CD4-positive, alpha-beta T cell treated with Interleukin-2 at 100 ng/mL for 4 hours (primary cell): ENCODE measurements around the gene GRB10.

ENCODE experiments used
- DNase-seq: peaks from one replicate; pipeline ENCODE4 v3.0.0-alpha.2; 2020; ENCODE audit warnings: low spot score

Gene GRB10

DNA sequence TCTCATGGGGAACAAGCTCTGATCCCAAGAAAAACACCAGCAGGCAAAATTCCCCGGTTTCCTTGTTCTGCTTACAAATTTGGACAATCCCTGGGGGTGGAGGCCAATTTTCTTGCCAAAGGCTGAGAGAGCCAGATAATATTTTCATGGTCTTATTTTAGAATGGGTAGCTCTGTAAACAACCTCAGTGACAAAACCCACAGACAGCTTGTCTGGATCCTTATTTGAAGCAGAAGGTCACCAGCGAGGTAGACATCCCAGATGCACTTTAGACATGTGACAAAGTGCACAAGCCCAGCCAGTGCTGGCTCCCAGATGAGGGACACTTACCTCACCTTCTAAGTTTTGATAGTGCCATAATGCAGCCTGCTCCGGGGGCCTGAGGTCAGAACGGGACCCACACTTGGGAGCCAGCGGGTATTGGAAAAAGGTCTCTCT, 114.9 kb downstream of the GRB10 start:
- no peak for DNase-seq

DNA sequence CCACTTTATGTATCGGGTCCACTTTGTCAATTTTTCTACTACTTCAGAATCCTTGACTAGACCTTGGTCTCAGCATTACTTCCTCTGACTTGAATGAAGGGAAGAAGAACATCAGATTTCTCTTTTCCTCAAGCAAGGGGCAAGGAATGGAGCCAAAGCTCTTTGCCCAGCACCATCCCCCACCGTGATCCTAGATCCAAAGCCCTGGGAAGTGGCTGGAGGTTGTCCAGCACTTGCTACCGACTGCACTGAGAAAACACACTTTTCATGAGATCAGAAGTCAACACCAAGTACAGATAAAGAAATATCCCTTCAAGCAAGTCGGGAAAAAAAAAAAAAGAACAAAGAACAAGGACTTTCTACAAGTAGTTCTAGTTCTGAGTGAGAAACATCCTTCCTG, 115.4 kb downstream of the GRB10 start:
- DNase-seq = no peak

DNA sequence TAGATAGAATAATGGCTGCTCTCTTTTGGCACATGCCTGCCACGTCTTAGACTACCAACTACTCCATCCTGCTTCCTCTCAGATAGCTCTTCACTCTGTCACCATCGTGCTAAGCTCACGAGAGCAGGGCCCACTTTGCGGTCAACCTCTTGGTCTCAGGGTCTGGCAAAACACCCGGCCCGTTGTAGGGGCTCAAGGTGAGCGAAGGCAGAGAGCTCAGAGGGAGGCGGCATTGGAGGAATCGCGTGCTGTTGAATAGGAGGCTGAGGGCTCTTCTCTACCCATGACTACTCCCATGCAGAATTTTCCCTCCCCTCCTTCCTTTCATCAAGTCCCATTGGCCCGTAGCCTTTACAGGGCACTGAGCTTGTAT, 116.6 kb downstream of the GRB10 start:
- no peak for DNase-seq

DNA sequence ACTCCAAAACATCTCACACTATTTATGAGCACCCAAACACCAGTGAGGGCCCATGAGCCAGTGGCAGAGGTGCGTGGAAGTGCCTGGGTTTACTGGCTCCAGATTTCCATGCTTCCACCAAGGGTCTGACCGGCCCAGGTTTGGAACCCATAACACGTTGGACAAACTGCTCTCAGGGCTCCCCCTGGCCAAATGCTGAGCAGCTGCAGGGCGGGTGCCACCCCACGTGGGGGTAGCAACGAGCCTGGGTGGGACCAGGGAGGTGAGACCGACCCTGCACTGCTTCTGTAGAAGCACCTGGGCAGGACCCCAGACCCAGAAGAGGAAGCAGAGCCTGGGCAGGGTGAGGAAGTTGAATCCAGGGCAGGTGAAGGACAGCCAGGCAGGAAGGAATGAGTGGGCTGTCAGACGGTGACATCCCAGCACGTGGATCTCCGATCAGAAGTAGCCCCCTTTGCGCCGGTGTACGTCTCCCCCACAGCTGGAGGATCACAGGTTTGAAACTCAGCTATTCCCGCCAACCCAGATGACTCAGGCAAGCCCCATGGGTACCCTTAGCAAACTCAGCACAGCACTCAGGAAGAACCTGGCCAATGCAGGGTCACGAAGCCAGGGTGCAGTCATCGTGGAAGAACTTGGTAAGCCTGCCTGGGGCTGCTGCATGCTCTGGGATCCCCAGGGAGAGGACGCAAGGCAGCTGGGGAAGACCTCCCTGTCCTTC, 117.1 kb downstream of the GRB10 start:
- DNase-seq = no peak

DNA sequence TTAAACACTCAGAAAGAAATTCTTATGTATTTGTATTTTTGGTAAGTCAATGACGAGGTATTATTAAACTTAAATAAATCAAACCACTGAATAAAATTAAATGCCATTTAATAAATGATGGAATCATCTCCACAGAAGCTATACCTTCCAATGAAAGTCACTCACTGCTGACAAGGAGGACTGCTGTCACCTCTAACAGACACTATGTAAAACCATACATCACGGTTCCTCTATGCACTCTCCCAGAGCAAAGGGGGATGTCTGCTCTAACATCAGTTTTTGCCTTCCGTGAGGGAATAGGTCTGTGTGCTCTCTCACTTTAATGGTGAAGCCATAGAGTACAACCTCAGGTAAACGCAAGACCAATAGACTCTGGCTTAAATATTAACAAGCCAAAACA, 117.8 kb downstream of the GRB10 start:
- DNase-seq = no peak

DNA sequence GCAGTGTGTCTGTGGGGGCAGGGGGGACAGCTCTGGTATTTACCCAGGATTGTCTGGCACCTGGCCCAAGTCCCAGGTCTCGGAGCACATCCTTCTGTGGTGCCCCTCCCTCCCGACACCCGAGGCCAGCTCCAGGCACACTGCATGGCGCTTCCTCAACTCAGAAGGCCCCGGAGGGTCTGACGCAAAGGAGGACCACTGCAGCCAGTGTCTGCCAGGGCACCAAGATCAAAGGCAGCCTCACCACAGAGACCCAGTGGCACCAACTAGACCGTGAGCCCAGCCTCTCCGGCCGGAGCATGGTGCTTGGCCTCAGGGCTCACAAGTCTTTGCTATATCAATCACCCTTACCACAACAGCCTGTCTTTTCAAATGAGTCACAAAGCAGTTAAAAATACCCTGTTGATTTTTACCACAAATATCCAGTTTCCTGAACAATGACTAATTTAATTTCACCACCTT, 118.2 kb downstream of the GRB10 start:
- peak; percentile 44 for DNase-seq

DNA sequence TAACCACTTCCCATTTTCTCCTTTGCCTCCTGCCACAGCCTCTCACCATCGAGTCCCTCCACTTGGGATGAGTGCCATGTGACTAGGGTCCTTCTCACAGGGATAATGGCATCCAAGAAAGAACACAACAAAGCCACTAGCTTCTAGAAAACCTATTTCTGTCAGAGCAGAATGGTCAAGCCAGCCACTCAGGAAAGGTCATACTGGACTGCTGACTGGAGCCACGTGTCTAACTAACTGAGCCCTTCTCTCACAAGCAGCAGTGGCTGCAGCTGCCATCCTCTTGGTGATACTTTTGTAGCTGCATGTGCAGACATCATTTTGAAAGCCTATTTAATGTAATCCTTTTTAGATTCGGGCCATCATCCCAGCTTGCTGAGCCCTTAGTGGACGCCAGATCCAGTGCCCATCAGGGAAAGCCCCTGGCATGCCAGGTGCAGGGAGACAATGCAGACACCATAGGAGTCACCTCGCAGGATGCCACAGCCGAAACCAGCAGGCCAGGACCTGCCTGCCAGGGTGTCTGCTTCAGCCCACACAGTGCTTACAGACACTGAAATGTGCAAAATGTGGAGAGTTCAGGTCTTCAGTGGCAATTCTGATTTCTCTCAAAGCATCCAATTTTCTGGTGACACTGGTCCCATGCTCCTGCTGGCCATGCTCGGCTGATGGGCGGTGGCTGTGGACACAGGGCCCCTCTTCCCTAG, 119.1 kb downstream of the GRB10 start:
- no peak for DNase-seq

DNA sequence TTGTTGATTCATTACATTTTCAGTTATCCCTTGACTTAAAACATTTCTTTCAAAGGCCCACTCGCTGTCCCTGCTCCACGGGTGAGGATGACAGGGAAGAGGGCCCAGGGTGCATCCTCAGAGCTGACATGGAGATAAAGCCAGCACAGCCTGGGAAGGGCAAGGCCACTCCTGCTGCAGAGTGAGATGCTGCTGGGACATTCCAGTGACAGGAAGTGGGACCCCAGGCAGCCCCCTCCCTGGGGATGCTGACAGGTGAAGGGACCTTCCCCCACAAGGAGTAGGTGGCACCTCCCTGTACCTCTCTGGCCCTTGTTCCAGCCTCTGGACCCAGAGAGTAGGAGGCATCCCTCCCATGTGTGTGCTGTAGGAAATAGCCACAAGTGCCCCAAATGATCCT, 119.7 kb downstream of the GRB10 start:
- no peak for DNase-seq

DNA sequence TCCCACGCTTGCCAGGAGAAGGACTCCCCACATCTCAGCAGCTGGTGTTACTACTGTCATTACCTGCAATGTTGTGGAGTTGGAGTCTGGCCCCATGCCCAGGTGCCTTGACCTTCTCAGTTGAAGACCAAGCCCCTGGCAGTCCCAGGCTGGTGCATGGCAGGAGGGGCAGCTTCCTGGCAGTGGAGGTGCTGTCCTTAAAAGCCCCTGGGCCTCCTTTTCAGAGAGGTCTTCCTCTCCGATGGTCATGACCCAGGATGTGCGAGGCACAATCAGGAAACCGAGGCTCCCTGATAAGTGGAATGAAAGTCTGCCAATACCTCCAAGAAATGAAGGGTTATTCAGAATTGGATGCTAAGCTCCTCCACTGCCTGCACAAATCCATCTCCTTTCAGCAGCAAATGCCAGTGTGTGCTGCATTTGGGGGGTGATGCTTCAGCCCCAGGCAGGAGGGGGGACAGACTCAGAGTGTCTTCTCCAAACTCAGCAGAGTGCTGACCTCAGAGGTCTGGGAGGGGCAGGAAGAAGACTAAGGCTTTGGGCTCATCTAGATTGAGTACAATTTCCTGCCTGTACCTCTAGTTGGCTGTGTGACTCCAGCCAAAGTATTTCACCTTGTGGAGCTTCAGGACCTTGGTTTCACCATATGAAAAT, 120.5 kb downstream of the GRB10 start:
- DNase-seq = peak; percentile 47

DNA sequence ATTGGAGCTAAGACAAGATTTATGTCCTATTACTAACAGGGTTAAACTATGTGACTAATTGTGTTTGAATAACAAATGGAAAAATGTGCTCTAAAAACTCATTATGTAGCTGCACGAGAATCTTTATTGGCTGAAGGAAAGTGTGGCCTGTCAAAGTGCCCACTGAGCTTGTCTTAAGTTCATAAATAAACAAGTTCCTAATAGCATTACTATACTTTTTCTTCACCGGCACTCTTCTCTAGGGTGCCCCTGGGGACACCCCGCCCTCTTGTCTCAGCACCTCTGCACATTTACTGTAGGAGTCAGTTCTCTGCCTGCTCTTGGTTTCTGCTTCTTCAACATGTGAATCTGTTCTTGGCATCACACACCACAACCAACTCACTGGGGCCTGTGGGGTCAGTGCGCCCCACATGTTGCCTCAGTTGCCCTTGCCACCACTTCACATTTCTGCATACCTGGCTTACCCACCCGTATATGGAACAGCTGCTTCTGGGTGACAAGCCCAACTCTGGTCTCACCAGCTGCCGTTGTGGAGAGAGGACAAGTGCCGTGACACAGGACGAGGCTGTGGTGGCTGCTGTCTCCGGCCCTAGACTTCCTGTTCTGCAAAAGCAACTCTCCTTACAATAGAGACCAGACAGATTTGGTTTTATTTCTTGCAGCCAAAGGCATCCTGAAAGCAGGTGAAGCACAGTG, 121.2 kb downstream of the GRB10 start:
- DNase-seq = peak; percentile 25

DNA sequence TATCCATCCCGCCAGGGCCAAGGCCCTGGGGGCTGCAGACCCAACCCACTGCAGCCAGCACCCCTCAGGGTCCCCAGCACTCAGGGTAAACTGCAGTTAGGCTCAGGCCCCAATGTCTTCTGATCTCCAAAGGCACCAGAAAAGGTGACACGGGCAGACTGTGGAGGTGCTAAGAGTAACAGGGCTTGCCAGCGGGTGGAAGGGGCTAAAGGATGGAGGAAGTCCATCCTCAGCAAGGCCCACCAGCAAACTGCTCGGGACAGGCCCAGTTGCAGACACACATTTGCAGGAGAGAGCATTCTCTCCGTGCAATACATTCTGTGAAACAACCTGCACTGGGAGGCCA, 121.9 kb downstream of the GRB10 start:
- no peak for DNase-seq

DNA sequence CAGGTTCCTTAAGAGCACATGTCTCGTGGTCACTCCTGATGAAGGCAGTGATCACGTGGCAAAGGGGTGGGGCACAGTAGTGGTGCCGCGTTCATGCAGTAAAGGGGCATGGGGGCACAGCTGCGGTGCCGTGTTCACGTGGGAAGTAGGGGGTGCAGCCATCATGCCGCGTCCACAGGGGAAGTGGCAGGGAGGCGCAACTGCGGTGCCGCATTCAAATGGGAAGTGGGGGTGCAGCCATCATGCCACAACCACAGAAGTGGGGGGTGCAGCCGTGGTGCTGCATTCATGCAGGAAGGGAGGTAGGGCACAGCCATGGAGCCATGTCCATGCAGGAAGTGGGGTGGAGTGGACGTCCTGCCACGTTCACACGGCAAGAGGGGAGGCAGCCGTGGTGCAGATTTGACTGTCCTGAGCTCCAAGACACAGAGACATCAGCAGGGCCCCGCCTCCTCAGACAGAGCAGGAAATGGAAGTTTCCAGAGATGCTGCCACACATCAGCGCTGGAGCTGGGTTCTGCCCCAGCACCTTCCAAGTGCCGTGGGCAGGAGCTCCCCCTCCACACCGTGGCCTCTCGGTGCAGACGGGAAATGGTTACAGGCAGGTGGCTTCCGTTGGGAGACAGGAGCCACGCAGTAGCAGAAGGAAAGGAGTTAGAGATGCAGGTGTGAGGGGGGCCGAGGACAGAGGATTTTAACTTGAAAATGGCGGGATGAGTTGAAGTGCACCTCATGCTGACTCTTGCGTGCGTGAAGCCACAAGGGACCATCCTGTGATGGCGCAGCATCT, 122.5 kb downstream of the GRB10 start:
- DNase-seq = peak; percentile 39

DNA sequence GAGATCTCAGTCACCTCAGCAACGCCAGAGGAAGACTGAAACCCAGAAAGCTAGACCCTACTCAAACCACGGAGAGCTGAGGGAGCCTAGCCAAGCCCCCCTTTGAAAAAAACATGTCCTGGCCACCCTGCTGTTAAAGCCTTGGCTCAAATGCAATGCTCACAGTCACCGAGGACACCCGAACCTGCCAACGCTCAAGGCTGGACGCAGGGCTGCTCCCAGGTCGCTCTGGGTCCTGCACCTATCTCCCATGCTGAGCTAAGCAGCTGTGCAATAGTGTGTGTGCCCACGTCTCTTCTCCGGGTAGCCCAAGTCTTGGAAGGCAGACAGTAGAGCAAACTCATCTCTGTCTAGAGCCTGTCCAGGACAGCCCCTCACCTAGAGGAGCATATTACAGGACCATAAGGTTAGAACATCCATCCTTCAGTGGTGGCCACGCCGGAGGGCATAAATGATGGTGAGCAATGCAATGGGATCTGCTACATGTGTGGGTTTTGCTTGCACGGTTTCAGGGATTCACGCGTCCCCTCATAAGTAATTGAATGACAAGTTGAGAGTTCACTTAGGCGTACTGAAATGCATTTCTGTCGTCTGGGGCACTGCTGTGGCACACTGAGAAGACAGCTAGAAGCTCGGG, 123.2 kb downstream of the GRB10 start:
- no peak for DNase-seq

DNA sequence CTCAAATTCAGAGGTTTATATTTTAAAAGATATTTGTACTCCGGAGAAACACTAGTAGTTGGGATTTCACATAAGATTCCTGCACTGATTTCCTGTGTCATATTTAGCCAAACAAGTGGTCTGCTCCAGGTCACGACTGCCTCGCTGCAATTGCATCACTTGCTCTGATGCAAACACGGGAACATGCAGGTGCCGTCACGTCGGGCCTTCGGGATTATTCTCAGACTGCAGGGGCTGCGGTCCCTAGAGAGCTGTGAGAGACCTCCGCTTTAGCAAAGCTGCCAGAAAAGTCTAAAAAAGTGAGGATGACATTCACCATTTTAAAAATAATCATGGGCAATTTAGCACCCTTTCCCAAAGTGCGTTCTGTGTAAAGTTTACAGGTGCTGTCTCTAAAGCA, 124.0 kb downstream of the GRB10 start:
- DNase-seq = no peak

DNA sequence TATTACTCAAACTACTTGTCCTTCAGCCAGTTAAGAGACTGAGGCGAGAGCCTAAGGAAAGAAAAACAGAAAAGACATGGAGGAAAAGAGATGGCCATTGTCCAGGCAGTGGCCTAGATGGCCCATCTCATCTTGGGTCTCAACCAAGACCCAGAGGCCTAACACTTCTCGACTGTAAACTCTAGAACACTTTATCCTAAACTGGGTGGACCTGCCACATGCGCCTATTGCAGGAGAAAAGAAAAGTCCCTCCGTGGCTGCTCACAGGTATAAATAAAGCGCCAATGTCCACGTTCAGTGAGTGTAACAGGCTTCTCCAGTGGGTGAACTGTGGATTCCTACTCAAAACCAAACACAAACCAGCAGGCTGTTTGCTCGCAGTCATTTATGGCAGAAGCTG, 124.8 kb downstream of the GRB10 start:
- no peak for DNase-seq

DNA sequence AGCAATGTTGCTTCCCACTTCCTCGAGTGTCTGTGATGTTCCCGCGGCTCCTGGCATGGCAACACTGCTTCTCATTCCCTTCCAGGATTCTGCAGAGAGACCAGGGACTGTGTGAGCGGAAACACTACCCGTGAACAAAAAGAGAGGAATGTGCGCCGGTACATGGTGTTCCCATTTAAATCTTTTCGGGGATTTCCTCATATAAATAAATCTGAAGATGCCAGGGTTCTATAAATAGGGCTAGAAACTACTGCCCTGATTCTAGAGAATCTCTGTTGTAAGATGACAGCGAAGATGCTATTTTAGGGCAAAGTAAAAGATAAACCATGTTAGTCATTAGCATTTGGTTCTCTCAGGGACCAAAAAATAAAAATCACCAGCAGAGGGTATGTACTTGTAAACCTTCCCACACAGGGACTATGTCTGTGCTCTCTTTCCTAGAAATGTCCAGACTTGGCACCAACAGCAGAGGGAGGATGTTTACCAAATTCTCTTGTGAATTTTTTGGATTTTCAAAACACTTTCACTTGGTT, 125.3 kb downstream of the GRB10 start:
- no peak for DNase-seq

DNA sequence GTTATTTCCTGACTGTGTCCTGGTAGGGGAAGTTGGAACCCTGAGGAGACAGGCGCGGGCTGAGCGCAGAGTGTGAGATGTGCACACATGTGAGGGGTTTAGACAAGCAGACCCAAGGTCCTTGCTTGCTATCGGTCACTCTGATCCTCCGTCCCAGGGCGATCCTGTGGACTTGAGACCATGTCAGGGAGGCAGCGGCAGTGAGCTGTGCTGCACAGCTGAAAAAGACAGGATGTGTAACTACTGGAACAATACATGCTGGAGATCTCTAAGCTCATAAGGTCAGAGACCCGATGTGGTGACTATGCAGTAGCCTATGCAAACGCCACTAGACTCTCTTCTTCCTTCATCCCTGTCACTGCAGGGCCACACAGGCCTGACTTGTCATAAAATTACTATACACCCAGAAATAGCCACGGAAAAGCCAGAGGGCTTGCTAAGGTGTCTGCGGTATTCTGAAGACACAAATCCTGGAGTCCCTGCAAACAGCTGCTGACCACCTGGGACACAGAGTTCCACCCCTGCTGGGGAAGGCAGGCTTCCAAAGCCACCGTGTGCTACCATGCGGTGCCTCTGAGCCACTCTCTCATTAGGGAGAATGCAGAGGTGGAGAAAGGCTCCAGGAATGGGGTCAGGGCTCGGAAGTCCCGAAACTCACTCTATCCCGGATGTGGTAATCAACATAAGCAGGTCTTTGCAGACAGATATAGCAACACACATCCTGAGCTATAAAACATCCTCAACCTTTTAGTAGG, 126.4 kb downstream of the GRB10 start:
- no peak for DNase-seq

DNA sequence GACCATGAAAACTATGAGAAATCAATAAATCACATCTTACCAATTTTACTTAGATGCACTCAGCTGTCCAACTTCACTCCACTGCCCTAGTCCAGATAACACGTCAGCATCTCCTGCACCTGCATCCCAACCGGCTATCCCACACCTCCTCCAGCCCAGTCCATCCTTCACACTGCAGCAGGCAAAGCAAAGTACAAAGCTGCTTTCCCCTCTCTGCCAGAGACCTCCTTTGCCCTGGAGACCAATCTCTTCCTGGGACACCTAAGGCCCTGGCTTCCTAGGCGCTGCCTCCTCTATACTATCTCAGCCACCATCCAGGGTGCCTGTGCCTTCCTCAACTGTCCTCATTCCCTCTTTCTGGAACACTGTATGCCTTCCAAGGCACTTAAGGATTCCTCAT, 127.2 kb downstream of the GRB10 start:
- DNase-seq = no peak

DNA sequence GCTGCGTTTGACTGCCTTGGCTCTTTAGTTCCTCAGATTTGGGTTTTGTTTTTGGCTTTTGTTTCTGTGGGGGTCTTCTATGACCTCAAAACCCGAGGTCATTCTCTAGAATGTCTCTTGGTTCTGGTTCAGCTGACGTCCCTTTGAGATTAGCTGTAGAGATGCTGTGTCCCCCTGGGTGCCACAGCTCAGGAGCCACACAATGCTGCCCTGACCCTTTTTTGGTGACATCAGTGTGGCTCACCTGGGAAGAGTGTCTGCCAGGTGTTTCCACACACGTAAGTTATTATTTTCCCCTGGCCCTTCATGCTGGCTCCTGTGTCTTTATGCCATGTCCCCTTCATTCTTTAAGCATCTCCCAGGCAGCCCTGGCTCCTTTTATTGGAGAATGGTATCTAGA, 127.7 kb downstream of the GRB10 start:
- no peak for DNase-seq

DNA sequence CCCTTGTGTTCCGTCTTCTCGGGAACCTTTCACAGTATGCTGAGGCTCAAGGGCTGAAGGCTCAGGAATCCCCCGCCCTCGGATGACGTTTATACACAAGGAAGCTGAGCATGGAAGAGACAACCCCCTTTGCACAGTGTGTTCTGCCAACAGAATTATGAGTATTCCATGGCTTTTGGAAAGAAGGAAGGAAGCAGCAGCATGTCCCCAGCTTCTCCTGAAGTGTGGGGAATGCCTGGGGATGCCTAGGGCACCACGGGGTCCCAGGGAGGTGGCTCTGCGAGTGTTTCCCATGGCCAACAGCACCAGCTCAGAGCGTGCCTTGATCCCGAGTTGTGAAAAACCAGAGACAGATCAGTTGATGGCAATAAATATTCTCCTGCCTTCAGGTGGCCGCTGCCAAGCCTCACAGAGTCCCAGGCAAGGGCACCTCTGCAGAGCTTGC, 128.7 kb downstream of the GRB10 start:
- no peak for DNase-seq
